HepG2 (cell line): ENCODE data around the gene RNF208. TPM values are rescaled to one million over a fixed set of nuclear protein-coding genes. Genes with fewer than 3 reads are reported as not detected.

ENCODE experiments used
- ARNTL ChIP-seq: sonication (generic); formaldehyde crosslinking; IDR thresholded peaks from 2 replicates; pipeline ENCODE4 v1.4.0; 2020; ENCODE audit warnings: mild to moderate bottlenecking, missing genetic modification reagents
- KLF13 ChIP-seq: sonication (generic); formaldehyde crosslinking; IDR thresholded peaks from 2 replicates; pipeline ENCODE4 v1.4.0; 2020; ENCODE audit warnings: mild to moderate bottlenecking, missing genetic modification reagents
- MXD1 ChIP-seq: sonication (generic); formaldehyde crosslinking; IDR thresholded peaks from 2 replicates; pipeline ENCODE4 v1.4.0; 2020; ENCODE audit warnings: mild to moderate bottlenecking, missing genetic modification reagents
- NFKBIZ ChIP-seq: IDR thresholded peaks from 2 replicates; pipeline ENCODE4 v1.6.1; 2018; ENCODE audit warnings: missing genetic modification reagents, missing compliant biosample characterization
- RBM22 ChIP-seq: fragments of 200-400 bp; formaldehyde crosslinking; optimal IDR thresholded peaks from 2 replicates; pipeline ENCODE3; 2017; ENCODE audit warnings: mild to moderate bottlenecking, low read length, moderate library complexity
- TOE1 ChIP-seq: sonication (generic); formaldehyde crosslinking; IDR thresholded peaks from 2 replicates; pipeline ENCODE4 v1.4.0; 2020; ENCODE audit warnings: mild to moderate bottlenecking, missing genetic modification reagents
- TRIM22 ChIP-seq: fragments of 450-650 bp; IDR thresholded peaks from 2 replicates; pipeline ENCODE4 v1.6.1; 2017
- TSC22D2 ChIP-seq: sonication (generic); formaldehyde crosslinking; IDR thresholded peaks from 2 replicates; pipeline ENCODE4 v1.5.1; 2020; ENCODE audit warnings: missing genetic modification reagents, mild to moderate bottlenecking, borderline replicate concordance
- ZBED4 ChIP-seq: sonication (generic); formaldehyde crosslinking; IDR thresholded peaks from 2 replicates; pipeline ENCODE4 v1.4.0; 2020; ENCODE audit warnings: missing genetic modification reagents, borderline replicate concordance
- ZBTB40 ChIP-seq, 2 experiments: fragments of 450-650 bp in 1 of 2; sonication (generic) in 1 of 2; formaldehyde crosslinking in 1 of 2; IDR thresholded peaks; 2 replicates each; pipeline versions ENCODE4 v1.6.1 to v1.8.0; 2016 to 2022; ENCODE audit warnings: antibody characterized with exemption in 1 of 2, mild to moderate bottlenecking in 1 of 2, missing genetic modification reagents in 1 of 2
- ZNF350 ChIP-seq: sonication (generic); formaldehyde crosslinking; IDR thresholded peaks from 2 replicates; pipeline ENCODE4 v1.4.0; 2020; ENCODE audit warnings: mild to moderate bottlenecking, low read depth, missing genetic modification reagents, borderline replicate concordance
- ZNF781 ChIP-seq: sonication (generic); formaldehyde crosslinking; IDR thresholded peaks from 2 replicates; pipeline ENCODE4 v1.5.1; 2020; ENCODE audit warnings: borderline replicate concordance, mild to moderate bottlenecking, missing genetic modification reagents; ENCODE audit errors: not compliant biosample characterization
- ZNF839 ChIP-seq: sonication (generic); formaldehyde crosslinking; IDR thresholded peaks from 2 replicates; pipeline ENCODE4 v1.4.0; 2020; ENCODE audit warnings: missing genetic modification reagents, mild to moderate bottlenecking, borderline replicate concordance
- polyA plus RNA-seq, 8 experiments: library from polyadenylated mRNA; depleted of rRNA in 3 of 8; stranded (reverse) in 7 of 8; unstranded in 1 of 8; fragments of >200 nt; fragmentation: Illumina TruSeq in 4 of 8; extraction: Trizol in 4 of 8; gene quantifications; 2 replicates each; pipeline versions ENCODE4 v1.2.1 to v1.2.3, GENCODE V29; 2011 to 2016; ENCODE audit warnings: low read depth in 4 of 8, missing spikeins in 1 of 8, mixed read lengths in 1 of 8; ENCODE audit not compliant: insufficient read depth in 1 of 8
- total RNA-seq, 5 experiments: library from RNA; depleted of rRNA; stranded (reverse); fragments of >200 nt; fragmentation: Illumina TruSeq; extraction: Trizol; gene quantifications; 2 replicates each; pipeline ENCODE4 v1.2.3, GENCODE V29; 2016; ENCODE audit warnings: low read depth in 1 of 5

Gene RNF208
- total and polyA plus RNA-seq, 2 of the 13 experiments (the other 11 are each of a cell fraction or from before 2014, with no cell fraction given), result 1.6 to 2.1 TPM

- TF ChIP-seq ZBTB40 (IDR thresholded peaks at IDR 0.05) (no peak), ZBTB40 (CRISPR knock-in tag; IDR thresholded peaks at IDR 0.05) (no peak; the same call in 1 of the 2 replicates), TRIM22 (no peak), TOE1 (CRISPR knock-in tag) (no peak), TSC22D2 (peak; percentile 71; the same call in 1 of the 2 replicates), ZNF781 (CRISPR knock-in tag) (no peak), ZNF839 (peak; percentile 22; the same call in 1 of the 2 replicates), MXD1 (peak; percentile 60; the same call in 1 of the 2 replicates), NFKBIZ (no peak), ARNTL (CRISPR knock-in tag) (peak; percentile 73; the same call in 1 of the 2 replicates), ZBED4 (CRISPR knock-in tag) (no peak), ZNF350 (CRISPR knock-in tag) (peak; percentile 57; the same call in 1 of the 2 replicates), KLF13 (CRISPR knock-in tag) (no peak), RBM22 (no peak)
Measured at GRCh38 chr9:137236238-137236935, 14.3 kb upstream of the RNF208 start (continued).
